Subcutaneous adipose tissue (tissue), 4 donors: ENCODE data around the gene MUC15. TPM values are rescaled to one million over a fixed set of nuclear protein-coding genes. Genes with fewer than 3 reads are reported as not detected.

Source experiments
- total RNA-seq, 4 donors: library from RNA; depleted of rRNA; stranded (reverse); fragments of >200 nt; gene quantifications; one replicate each; pipeline ENCODE4 v1.1.0, GENCODE V29; 2016
- TF ChIP-seq, protein P1 (sequence below): fragments of 450-650 bp; IDR thresholded peaks from one replicate; pipeline ENCODE4 v1.5.1; 2016; ENCODE audit warnings: low read depth, mild to moderate bottlenecking, control low read depth, antibody characterized with exemption, moderate library complexity

MUC15 gene
- total RNA-seq, 4 donors from 2014 or later: not detected

- TF ChIP-seq, protein P1, sequence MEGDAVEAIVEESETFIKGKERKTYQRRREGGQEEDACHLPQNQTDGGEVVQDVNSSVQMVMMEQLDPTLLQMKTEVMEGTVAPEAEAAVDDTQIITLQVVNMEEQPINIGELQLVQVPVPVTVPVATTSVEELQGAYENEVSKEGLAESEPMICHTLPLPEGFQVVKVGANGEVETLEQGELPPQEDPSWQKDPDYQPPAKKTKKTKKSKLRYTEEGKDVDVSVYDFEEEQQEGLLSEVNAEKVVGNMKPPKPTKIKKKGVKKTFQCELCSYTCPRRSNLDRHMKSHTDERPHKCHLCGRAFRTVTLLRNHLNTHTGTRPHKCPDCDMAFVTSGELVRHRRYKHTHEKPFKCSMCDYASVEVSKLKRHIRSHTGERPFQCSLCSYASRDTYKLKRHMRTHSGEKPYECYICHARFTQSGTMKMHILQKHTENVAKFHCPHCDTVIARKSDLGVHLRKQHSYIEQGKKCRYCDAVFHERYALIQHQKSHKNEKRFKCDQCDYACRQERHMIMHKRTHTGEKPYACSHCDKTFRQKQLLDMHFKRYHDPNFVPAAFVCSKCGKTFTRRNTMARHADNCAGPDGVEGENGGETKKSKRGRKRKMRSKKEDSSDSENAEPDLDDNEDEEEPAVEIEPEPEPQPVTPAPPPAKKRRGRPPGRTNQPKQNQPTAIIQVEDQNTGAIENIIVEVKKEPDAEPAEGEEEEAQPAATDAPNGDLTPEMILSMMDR: no peak
Observed at GRCh38 chr11:26550022-26550421, 22.0 kb downstream of the MUC15 start.

GRCh38 chr11:26549176-26549575 is 22.9 kb downstream of the MUC15 start:
- TF ChIP-seq, protein P1: no peak

DNA sequence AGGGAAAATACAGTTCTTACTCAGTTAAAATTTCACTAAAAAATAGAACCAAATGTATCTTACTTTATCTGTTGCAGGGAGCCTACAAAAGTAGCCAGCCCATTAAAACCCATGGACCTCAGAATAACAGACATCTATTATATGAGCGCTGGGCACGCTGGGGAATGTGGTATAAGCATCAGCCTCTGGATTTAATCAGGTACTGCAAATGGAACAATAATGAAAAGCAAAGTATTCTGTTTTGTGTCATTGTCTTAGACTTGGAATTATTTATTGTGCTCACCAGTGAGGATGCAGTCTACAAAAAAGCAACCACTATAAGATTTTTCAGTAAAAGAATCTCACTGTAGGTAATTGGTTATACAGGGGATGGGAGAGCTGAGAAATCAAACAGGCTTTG is 30.2 kb downstream of the MUC15 start:
- TF ChIP-seq, protein P1: no peak

- TF ChIP-seq, protein P1: no peak
Observed at GRCh38 chr11:26539517-26539916, 32.5 kb downstream of the MUC15 start.

DNA sequence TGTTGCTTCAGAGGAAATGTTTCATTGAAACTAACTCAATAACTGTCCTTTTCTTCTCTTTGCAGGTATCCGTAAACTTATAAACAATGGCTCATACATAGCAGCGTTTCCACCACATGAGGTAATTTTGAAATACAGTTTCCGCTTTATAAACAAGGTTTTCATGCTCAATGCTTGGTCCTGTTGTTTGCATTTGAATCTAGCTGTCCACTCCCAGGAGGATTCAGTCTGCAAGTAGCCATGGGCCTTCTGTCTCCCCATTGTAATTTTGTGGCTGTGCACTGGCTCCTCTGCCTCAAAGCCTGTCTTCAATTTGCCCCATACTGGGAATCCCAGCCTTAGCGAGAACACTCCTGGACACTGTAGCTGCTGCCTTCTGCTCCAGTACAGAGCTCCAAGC is 34.7 kb downstream of the MUC15 start:
- TF ChIP-seq, protein P1: no peak

DNA sequence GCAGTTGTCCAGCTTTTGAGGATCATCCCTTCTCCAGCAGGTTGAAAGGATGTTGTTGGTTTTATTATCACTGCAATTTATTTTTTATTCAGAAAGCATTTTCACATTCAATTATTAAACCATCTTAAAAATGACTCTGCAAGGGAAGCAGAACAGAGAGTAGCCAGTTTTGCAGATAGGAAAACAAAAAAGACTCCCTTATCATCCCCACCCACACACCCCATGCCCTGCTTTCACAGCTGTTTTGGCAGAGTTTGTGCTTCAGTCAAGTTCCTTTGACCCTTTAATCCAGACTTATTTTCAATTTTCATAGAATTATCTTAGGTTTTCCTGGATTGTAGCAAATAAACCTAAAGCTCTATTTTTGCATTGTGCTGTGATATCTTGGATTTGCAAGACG is 44.4 kb downstream of the MUC15 start:
- TF ChIP-seq, protein P1: no peak

- TF ChIP-seq, protein P1: no peak
Observed at GRCh38 chr11:26522912-26523610, 49.0 kb downstream of the MUC15 start.
